Smooth muscle cell (in vitro differentiated cells): ENCODE data around the gene EIF4G2. TPM values are rescaled to one million over a fixed set of nuclear protein-coding genes. Genes with fewer than 3 reads are reported as not detected.

Experiments
- DNase-seq: peaks from one replicate; lab custom pipeline; 2025; ENCODE audit not compliant: unreplicated experiment; lab: John Stamatoyannopoulos, UW
- H2AFZ ChIP-seq: fragments of 200-600 bp; sonication (generic); 2 replicates; pipeline ENCODE4 v1.6.0; 2016; ENCODE audit warnings: antibody characterized with exemption, low read depth, mild to moderate bottlenecking
- H3F3A ChIP-seq: fragments of 200-600 bp; sonication (generic); 2 replicates; pipeline ENCODE4 v1.6.0; 2017; ENCODE audit warnings: antibody characterized with exemption, low read depth
- H3K27ac ChIP-seq: fragments of 200-600 bp; sonication (generic); 2 replicates; pipeline ENCODE4 v1.5.1; 2016; ENCODE audit warnings: low read depth, mild to moderate bottlenecking
- H3K27me3 ChIP-seq: fragments of 200-600 bp; sonication (generic); 2 replicates; pipeline ENCODE4 v1.6.1; 2016; ENCODE audit warnings: low read depth, mild to moderate bottlenecking
- H3K36me3 ChIP-seq: fragments of 200-600 bp; sonication (generic); 2 replicates; pipeline ENCODE4 v1.5.1; 2016; ENCODE audit warnings: low read depth
- H3K4me1 ChIP-seq: fragments of 200-600 bp; sonication (generic); 2 replicates; pipeline ENCODE4 v1.5.1; 2016; ENCODE audit warnings: low read depth
- H3K4me2 ChIP-seq: fragments of 200-600 bp; sonication (generic); 2 replicates; pipeline ENCODE4 v1.6.0; 2016; ENCODE audit warnings: mild to moderate bottlenecking
- H3K4me3 ChIP-seq: fragments of 200-600 bp; sonication (generic); 2 replicates; pipeline ENCODE4 v1.5.1; 2016; ENCODE audit warnings: mild to moderate bottlenecking
- H3K79me2 ChIP-seq: fragments of 200-600 bp; sonication (generic); 2 replicates; pipeline ENCODE4 v1.6.0; 2016; ENCODE audit warnings: low read depth, mild to moderate bottlenecking
- H3K9ac ChIP-seq: fragments of 200-600 bp; sonication (generic); 2 replicates; pipeline ENCODE4 v1.6.0; 2016; ENCODE audit warnings: low read depth
- H3K9me3 ChIP-seq: fragments of 200-600 bp; sonication (generic); replicated peaks from 2 replicates; pipeline ENCODE4 v1.5.1; 2016; ENCODE audit warnings: low read depth
- H4K20me1 ChIP-seq: fragments of 200-600 bp; sonication (generic); 2 replicates; pipeline ENCODE4 v1.6.0; 2016; ENCODE audit warnings: low read depth
- CTCF ChIP-seq: fragments of 200-600 bp; sonication (generic); IDR thresholded peaks from 2 replicates; pipeline ENCODE4 v1.5.1; 2017; ENCODE audit warnings: borderline replicate concordance, mild to moderate bottlenecking, antibody characterized with exemption; ENCODE audit not compliant: insufficient read depth, poor library complexity, severe bottlenecking
- WGBS: methylation state at CpG from one replicate; pipeline ENCODE4 v1.1.7; 2016; ENCODE audit warnings: low lambda C conversion rate; 5-methylcytosine and 5-hydroxymethylcytosine counted together
- polyA plus RNA-seq: library from polyadenylated mRNA; unstranded; fragments of >200 nt; fragmentation: Nextera tagmentation; extraction: Ambion mirVana; gene quantifications from 2 replicates; pipeline ENCODE4 v1.2.1, GENCODE V29; 2016
- total RNA-seq: library from RNA; depleted of rRNA; stranded (reverse); fragments of >200 nt; gene quantifications from 2 replicates; pipeline ENCODE4 v1.2.3, GENCODE V29; 2014

The EIF4G2 gene
- total and polyA plus RNA-seq, 2 experiments from 2014 or later, result 666 to 1,014 TPM

DNA sequence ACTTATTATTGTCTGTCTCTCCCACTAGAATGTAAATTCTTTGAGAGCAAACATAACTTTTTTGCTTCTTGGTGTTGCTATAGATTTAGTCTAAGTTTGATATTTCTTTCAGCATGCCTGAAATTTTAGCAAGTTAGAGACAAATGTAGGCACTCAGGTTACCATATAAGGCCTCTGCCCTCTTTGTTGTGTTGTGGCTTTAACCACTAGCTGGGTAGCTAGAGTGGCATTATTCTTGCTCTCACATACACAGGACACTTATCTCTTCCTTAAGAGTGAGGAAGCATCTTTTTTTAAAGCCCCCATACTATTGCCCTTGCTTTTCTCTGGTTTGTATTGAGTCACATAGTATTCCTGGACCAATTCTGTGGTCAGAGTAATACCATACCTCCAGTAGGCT lies 37.9 kb upstream of the EIF4G2 start:
- no peak overlapping the region for H3K4me2 ChIP-seq
- H2AFZ ChIP-seq, result no peak overlapping the region
- no peaks in the 10 kb centered on the region for H4K20me1 ChIP-seq
- no peak overlapping the region for H3K27ac ChIP-seq
- H3F3A ChIP-seq, result no peaks in the 10 kb centered on the region
- no peak overlapping the region for H3K9ac ChIP-seq
- H3K27me3 ChIP-seq, result no peaks in the 10 kb centered on the region
- no peaks in the 10 kb centered on the region for H3K36me3 ChIP-seq
- H3K4me3 ChIP-seq, result no peak overlapping the region
- DNase-seq, result no peak
- no peaks in the 10 kb centered on the region for H3K4me1 ChIP-seq
- TF ChIP-seq CTCF, result no peak
- H3K79me2 ChIP-seq, result no peaks in the 10 kb centered on the region
- no peaks in the 10 kb centered on the region for H3K9me3 ChIP-seq

GRCh38 chr11:10845589-10845988 lies 36.9 kb upstream of the EIF4G2 start:
- no peaks in the 10 kb centered on the region for H3K79me2 ChIP-seq
- H3K36me3 ChIP-seq, result no peaks in the 10 kb centered on the region
- no peaks in the 10 kb centered on the region for H3F3A ChIP-seq
- H2AFZ ChIP-seq, result no peak overlapping the region
- DNase-seq, result no peak
- H3K4me3 ChIP-seq, result no peak overlapping the region
- no peaks in the 10 kb centered on the region for H4K20me1 ChIP-seq
- H3K4me2 ChIP-seq, result no peak overlapping the region
- no peaks in the 10 kb centered on the region for H3K4me1 ChIP-seq
- H3K9me3 ChIP-seq, result no peaks in the 10 kb centered on the region
- H3K27ac ChIP-seq, result no peak overlapping the region
- no peak overlapping the region for H3K9ac ChIP-seq
- H3K27me3 ChIP-seq, result no peaks in the 10 kb centered on the region
- no peak for TF ChIP-seq CTCF
- WGBS, result 94% methylated on average over 2 of the region's 2 CpGs

- no peaks in the 10 kb centered on the region for H3F3A ChIP-seq
- H3K36me3 ChIP-seq, result no peaks in the 10 kb centered on the region
- no peak overlapping the region for H3K9ac ChIP-seq
- H3K4me3 ChIP-seq, result no peak overlapping the region
- no peak overlapping the region for H3K4me2 ChIP-seq
- DNase-seq, result no peak
- H2AFZ ChIP-seq, result no peak overlapping the region
- no peaks in the 10 kb centered on the region for H3K79me2 ChIP-seq
- no peaks in the 10 kb centered on the region for H3K4me1 ChIP-seq
- H3K9me3 ChIP-seq, result no peaks in the 10 kb centered on the region
- no peak for TF ChIP-seq CTCF
- H3K27ac ChIP-seq, result no peak overlapping the region
- no peaks in the 10 kb centered on the region for H3K27me3 ChIP-seq
- H4K20me1 ChIP-seq, result no peaks in the 10 kb centered on the region
These were observed 36.1 kb upstream of the EIF4G2 start for GRCh38 chr11:10844796-10845195.

DNA sequence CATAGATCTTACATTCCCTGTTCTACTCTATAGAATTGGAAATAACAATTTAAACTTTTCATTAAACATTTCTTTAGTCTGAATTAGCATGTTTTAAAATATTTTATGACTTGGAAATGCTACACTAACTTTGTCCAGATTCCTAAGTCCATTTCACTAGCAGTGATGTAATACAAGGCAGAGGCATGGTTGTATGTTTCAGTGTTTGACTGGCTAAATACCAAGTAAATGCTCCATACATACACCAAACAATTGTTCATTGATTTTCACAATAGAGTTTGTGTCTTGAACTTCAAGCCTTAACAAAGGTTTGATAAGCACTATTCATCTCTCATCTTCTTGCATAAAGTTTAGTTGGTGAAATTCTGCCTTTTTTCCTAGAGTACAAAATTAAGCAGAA lies 35.6 kb upstream of the EIF4G2 start:
- DNase-seq, result no peak
- H4K20me1 ChIP-seq, result no peaks in the 10 kb centered on the region
- H2AFZ ChIP-seq, result no peak overlapping the region
- no peaks in the 10 kb centered on the region for H3K9me3 ChIP-seq
- no peak overlapping the region for H3K9ac ChIP-seq
- H3K36me3 ChIP-seq, result no peaks in the 10 kb centered on the region
- H3F3A ChIP-seq, result no peaks in the 10 kb centered on the region
- no peak overlapping the region for H3K4me3 ChIP-seq
- TF ChIP-seq CTCF, result no peak
- no peaks in the 10 kb centered on the region for H3K27me3 ChIP-seq
- H3K4me2 ChIP-seq, result no peak overlapping the region
- H3K79me2 ChIP-seq, result no peaks in the 10 kb centered on the region
- no peak overlapping the region for H3K27ac ChIP-seq
- H3K4me1 ChIP-seq, result no peaks in the 10 kb centered on the region
